OCI-LY7 (cell line): ENCODE measurements around the gene MGRN1. TPM values are rescaled to one million over a fixed set of nuclear protein-coding genes. Genes with fewer than 3 reads are reported as not detected.

Experiments
- BruUV-seq: library from RNA; stranded (reverse); fragments of 400-500 nt; replicated peaks from 2 replicates; lab custom pipeline; 2021; lab: Mats Ljungman, UMichigan
- CTCF ChIA-PET: fragments of 300-600 bp; sonication (Branson Sonifier 250); formaldehyde crosslinking; loops from one replicate; lab custom pipeline; 2022; ENCODE audit warnings: antibody characterized with exemption; ENCODE audit not compliant: unreplicated experiment; lab: Charles Lee
- POLR2A ChIA-PET: fragments of 300-600 bp; sonication (Branson Sonifier 250); formaldehyde crosslinking; loops from one replicate; lab custom pipeline; 2022; ENCODE audit warnings: antibody characterized with exemption; lab: Charles Lee
- DNase-seq: peaks from one replicate; pipeline ENCODE4 v3.0.0-alpha.2; 2015; ENCODE audit warnings: low spot score
- H2AFZ ChIP-seq: fragments of 200-600 bp; sonication (generic), shearing (Covaris generic); 2 replicates; pipeline ENCODE4 v1.6.1; 2014; ENCODE audit warnings: mild to moderate bottlenecking, antibody characterized with exemption, low read length, moderate library complexity
- H3K27ac ChIP-seq: fragments of 200-600 bp; sonication (generic); 2 replicates; pipeline ENCODE4 v1.5.1; 2014; ENCODE audit warnings: mixed run types, low read depth, mild to moderate bottlenecking, moderate library complexity, low read length, inconsistent platforms; ENCODE audit not compliant: poor library complexity, severe bottlenecking
- H3K36me3 ChIP-seq: fragments of 200-600 bp; sonication (generic); 2 replicates; pipeline ENCODE4 v1.6.1; 2014; ENCODE audit warnings: mild to moderate bottlenecking, antibody characterized with exemption, low read length, moderate library complexity, mixed read lengths; ENCODE audit not compliant: insufficient read depth
- H3K4me1 ChIP-seq: fragments of 200-600 bp; sonication (generic); 2 replicates; pipeline ENCODE4 v1.5.1; 2014; ENCODE audit warnings: mild to moderate bottlenecking, low read length; ENCODE audit not compliant: insufficient read depth, poor library complexity, severe bottlenecking
- H3K4me2 ChIP-seq: fragments of 200-600 bp; sonication (generic); 2 replicates; pipeline ENCODE4 v1.6.1; 2014; ENCODE audit warnings: mild to moderate bottlenecking, low read length
- H3K4me3 ChIP-seq: fragments of 200-600 bp; sonication (generic); 2 replicates; pipeline ENCODE4 v1.5.1; 2014; ENCODE audit warnings: mild to moderate bottlenecking, low read depth, low read length; ENCODE audit not compliant: poor library complexity, severe bottlenecking
- H3K79me2 ChIP-seq: fragments of 200-600 bp; sonication (generic); 2 replicates; pipeline ENCODE4 v1.6.1; 2016; ENCODE audit warnings: low read depth, mild to moderate bottlenecking, low read length, moderate library complexity, mixed read lengths; ENCODE audit not compliant: insufficient read depth
- H3K9me2 ChIP-seq: fragments of 200-600 bp; sonication (generic); 2 replicates; pipeline ENCODE4 v1.6.1; 2016; ENCODE audit warnings: mild to moderate bottlenecking, low read length, mixed read lengths; ENCODE audit not compliant: insufficient read depth
- H3K9me3 ChIP-seq: fragments of 200-600 bp; sonication (generic); 2 replicates; pipeline ENCODE4 v1.6.1; 2014; ENCODE audit warnings: mild to moderate bottlenecking, mixed run types, low read length, mixed read lengths
- H4K20me1 ChIP-seq: fragments of 200-600 bp; sonication (generic); 2 replicates; pipeline ENCODE4 v1.6.1; 2014; ENCODE audit warnings: mild to moderate bottlenecking, antibody characterized with exemption, low read length, moderate library complexity, mixed read lengths; ENCODE audit not compliant: insufficient read depth
- EZH2phosphoT487 ChIP-seq: fragments of 200-600 bp; sonication (generic); IDR thresholded peaks from 2 replicates; pipeline ENCODE4 v1.6.1; 2018; ENCODE audit warnings: low read depth, borderline replicate concordance, mild to moderate bottlenecking, mixed run types, antibody characterized with exemption, low read length, moderate library complexity, mixed read lengths
- intact Hi-C: fragments of 100-400 bp; cut with micrococcal nuclease; formaldehyde crosslinking; loops from one replicate; pipeline ENCODE4 v1.10.0; 2022; ENCODE audit not compliant: unreplicated experiment
- total RNA-seq, 2 experiments: library from RNA; depleted of rRNA in 1 of 2; stranded (reverse); fragments of >200 nt in 1 of 2; shearing (Covaris generic) in 1 of 2; gene quantifications; 2 replicates each; pipeline ENCODE4 v1.2.3, GENCODE V29; 2014 to 2022
- TF ChIP-seq, protein P1 (sequence below): fragments of 200-600 bp; sonication (generic); conservative IDR thresholded peaks from 2 replicates; pipeline ENCODE4 v1.5.1; 2014; ENCODE audit warnings: mild to moderate bottlenecking, antibody characterized with exemption, low read length, moderate library complexity, mixed read lengths

MGRN1 gene
- total RNA-seq, 2 experiments from 2014 or later, result 14.1 to 43.1 TPM

GRCh38 chr16:4677994-4678393, 53.4 kb downstream of the MGRN1 start:
- BruUV-seq, result no TSS peak

DNA sequence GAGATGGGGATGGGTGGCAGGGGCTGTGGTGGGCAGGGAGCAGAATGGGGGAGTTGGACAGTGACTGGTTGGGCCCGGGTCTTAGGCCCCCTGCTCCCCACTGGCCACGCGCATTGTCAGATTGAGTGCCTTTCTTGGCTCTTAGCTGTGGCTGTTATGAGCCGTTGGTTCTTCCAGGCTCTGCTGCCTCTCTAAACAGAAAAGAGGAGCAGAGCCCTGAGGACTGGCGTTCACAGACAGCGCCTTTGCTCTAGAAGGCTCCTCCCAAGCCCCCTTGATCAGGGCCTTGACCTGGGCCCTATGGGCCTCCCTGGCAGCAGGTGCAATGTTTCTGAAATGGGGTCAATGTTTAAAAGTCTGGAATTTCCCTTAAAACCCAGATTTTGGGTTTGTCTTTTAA, 54.0 kb downstream of the MGRN1 start:
- CTCF ChIA-PET, result no interaction called here
- intact Hi-C loops, result no loop called here
- H3K4me2 ChIP-seq, result no peak overlapping the region

More at GRCh38 chr16:4677994-4678393, 53.4 kb downstream of the MGRN1 start:
- Histone ChIP-seq H3K79me2 (no peaks in the 10 kb centered on the region), H3K4me1 (no peaks in the 10 kb centered on the region), H3K9me2 (no peaks in the 10 kb centered on the region), H3K4me3 (no peak overlapping the region), H2AFZ (no peak overlapping the region), H3K4me2 (no peak overlapping the region), H3K27ac (no peak overlapping the region), H3K9me3 (no peaks in the 10 kb centered on the region), H3K36me3 (no peaks in the 10 kb centered on the region), H4K20me1 (no peaks in the 10 kb centered on the region)
- ChIA-PET POLR2A (no interaction called here), CTCF (no interaction called here)
- TF ChIP-seq, protein P1, sequence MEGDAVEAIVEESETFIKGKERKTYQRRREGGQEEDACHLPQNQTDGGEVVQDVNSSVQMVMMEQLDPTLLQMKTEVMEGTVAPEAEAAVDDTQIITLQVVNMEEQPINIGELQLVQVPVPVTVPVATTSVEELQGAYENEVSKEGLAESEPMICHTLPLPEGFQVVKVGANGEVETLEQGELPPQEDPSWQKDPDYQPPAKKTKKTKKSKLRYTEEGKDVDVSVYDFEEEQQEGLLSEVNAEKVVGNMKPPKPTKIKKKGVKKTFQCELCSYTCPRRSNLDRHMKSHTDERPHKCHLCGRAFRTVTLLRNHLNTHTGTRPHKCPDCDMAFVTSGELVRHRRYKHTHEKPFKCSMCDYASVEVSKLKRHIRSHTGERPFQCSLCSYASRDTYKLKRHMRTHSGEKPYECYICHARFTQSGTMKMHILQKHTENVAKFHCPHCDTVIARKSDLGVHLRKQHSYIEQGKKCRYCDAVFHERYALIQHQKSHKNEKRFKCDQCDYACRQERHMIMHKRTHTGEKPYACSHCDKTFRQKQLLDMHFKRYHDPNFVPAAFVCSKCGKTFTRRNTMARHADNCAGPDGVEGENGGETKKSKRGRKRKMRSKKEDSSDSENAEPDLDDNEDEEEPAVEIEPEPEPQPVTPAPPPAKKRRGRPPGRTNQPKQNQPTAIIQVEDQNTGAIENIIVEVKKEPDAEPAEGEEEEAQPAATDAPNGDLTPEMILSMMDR, result no peak
- no peak for TF ChIP-seq EZH2phosphoT487
- DNase-seq, result no peak
- intact Hi-C loops, result no loop called here

More for the DNA sequence above, 54.0 kb downstream of the MGRN1 start:
- Histone ChIP-seq H3K79me2 (no peaks in the 10 kb centered on the region), H3K9me2 (no peaks in the 10 kb centered on the region), H3K36me3 (no peaks in the 10 kb centered on the region), H4K20me1 (no peaks in the 10 kb centered on the region), H3K27ac (no peak overlapping the region), H3K9me3 (no peaks in the 10 kb centered on the region), H3K4me3 (no peak overlapping the region), H2AFZ (no peak overlapping the region), H3K4me1 (no peaks in the 10 kb centered on the region)
- BruUV-seq, result no TSS peak
- TF ChIP-seq, protein P1, result no peak
- no peak for TF ChIP-seq EZH2phosphoT487
- no peak for DNase-seq
- POLR2A ChIA-PET, result no interaction called here
